HG02970 (cell line): Measurements from ENCODE around the gene PLXNA2.

Source experiments
- ATAC-seq: cut with Tn5 transposase; IDR thresholded peaks from one replicate; pipeline ENCODE4 v1.9.1; 2021; ENCODE audit warnings: mild to moderate bottlenecking, moderate library complexity, moderate number of reproducible peaks; ENCODE audit not compliant: unreplicated experiment, low FRiP score

PLXNA2 gene

GRCh38 chr1:208008534-208008933 is 235.7 kb downstream of the PLXNA2 start:
- ATAC-seq: no peak

- no peak for ATAC-seq
These were observed 236.2 kb downstream of the PLXNA2 start for GRCh38 chr1:208007938-208008342.

- ATAC-seq: no peak
These were observed 236.8 kb downstream of the PLXNA2 start for GRCh38 chr1:208007319-208007937.

- ATAC-seq: no peak
These were observed 237.8 kb downstream of the PLXNA2 start for GRCh38 chr1:208006258-208006920.

- no peak for ATAC-seq
These were observed 239.3 kb downstream of the PLXNA2 start for GRCh38 chr1:208004851-208005250.

DNA sequence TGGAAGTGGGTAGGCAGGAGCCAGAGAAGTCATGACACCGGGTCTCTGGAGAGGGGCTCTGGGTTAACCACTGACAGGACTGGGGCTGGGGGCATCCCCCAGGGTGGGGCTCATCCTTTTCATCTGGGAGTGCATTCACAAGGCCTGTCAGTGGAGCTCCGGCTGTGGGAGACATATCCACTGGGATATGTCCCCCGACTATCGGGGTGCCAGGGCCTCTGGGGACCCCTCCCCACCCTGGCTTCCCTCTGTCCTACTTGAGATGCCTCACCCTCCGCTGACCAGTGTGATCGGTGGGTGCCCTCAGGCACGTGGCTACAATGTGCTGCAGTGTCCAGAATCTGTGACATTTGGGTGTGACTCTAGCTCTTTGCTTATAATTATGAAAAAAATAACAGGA is 240.9 kb downstream of the PLXNA2 start:
- ATAC-seq: no peak

- no peak for ATAC-seq
These were observed 241.5 kb downstream of the PLXNA2 start for GRCh38 chr1:208002672-208003071.

GRCh38 chr1:208002078-208002477 is 242.1 kb downstream of the PLXNA2 start:
- ATAC-seq: no peak

DNA sequence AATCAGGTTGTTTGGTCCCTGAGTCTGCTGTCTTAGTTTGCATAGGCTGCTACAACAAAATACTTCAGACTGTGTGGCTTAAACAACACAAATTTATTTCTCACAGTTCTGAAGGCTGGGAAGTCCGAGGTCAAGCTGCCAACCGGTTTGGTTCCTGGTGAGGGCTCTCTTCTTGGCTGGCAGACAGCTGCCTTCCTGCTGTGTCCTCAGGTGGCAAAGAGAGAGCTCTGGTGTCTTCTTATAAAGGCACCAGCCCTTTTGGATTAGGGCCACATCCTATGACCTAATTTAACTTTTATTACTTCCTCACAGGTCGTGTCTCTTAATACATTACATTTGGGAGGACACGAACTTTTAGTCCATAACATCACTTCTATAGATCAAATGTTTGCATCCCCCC is 243.7 kb downstream of the PLXNA2 start:
- ATAC-seq: no peak

DNA sequence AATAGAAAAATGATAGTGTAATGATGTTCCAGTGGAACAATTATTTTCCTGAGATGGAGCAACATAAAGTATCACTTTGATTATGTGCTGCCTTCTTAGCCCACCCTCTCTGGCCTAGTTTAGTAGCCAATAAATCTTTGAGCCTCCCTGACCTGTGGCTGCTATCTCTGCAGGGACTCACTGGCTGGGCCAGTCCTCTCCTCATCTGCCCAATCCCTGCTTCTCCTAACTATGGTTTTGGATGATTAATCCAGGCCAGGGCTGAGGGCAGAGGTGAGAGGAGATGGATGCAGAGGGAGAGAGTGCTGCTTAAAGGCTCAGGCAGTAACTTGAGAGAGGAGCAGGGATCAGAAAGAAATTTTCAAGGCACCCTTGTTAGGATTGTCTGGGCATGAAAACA is 244.2 kb downstream of the PLXNA2 start:
- no peak for ATAC-seq

DNA sequence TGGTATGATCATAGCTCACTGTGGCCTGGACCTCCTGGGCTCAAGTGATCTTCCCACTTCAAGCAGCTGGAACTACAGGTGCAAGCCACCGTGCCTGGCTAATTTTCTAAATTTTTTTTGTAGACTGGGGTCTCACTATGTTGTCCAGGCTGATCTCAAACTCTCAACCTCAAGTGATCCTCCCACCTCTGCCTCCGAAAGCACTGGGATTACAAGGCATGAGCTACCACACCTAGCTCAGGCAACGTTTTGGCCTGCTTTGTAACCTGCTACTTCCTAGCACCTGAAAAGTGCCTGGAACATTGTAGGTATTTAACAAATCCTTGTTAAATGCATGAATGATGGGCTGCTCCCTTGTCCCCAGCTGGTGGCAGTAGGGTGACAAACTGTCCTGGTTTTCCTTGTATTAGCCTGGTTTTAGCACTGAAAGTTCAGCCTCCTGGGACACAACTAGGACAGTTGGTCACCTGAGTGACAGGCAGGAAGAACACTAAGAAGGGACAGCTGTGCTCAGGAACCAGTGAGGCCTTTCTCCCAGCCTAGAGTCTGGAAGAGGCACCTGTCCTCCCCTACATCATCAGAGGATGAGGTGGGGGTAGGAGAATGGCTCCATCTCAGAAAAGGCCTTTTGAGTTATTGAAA is 244.8 kb downstream of the PLXNA2 start:
- no peak for ATAC-seq

- no peak for ATAC-seq
These were observed 245.5 kb downstream of the PLXNA2 start for GRCh38 chr1:207998691-207999090.

DNA sequence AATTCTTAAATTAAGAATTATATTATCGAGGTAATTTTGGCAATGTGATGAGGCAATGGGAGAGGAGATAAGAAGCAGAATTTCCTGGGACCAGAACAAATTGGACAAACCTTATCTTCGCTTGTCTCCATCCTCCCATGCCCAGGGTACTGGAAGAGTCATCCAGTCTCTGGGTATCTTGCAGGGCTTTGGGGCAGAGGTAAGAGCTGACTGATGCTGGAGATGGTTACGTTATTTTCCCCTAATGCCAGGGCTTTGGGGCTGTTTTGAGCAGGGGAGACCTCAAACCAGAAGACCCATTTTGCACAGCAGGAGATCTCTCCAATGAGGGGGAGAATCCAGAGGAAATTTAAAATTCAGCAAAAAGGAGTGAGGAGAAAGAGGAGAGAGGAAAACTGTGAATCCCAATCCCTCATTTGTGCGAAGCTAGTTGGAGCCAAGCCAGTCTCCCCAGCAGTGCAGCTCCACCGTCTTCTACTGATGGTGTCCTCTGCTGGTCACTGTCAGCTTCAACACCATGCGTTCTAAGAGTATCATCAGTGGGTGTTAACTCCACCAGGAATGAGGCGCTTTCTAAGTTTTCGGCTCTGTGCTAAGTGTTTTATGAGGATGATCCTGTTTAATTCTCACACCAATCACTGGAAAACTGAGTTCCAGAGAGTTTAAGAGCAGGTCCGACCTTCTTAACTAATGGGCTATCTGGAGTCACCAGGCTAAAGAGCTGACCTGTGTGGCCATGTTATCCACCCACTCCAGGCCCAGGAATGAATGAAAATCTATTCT is 246.5 kb downstream of the PLXNA2 start:
- no peak for ATAC-seq

DNA sequence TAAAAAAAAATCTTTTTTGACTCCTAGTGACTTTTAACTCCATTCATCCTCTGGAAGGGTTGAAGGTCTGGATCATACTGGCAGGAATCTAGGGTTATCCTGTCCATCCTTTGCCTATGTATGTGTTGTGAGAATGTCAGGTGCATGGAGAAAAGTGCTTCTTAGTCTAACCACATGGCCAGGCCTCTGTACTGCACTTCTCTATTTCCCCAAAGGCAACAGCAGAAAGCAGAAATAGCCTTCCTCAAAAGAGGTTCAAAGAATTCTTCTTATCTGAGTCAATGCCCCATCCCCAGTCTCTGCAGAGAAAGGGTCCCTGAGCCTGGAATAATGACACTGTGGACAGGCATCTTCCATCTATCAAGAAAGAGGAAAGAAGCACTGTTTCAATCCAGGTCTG is 247.5 kb downstream of the PLXNA2 start:
- ATAC-seq: no peak

DNA sequence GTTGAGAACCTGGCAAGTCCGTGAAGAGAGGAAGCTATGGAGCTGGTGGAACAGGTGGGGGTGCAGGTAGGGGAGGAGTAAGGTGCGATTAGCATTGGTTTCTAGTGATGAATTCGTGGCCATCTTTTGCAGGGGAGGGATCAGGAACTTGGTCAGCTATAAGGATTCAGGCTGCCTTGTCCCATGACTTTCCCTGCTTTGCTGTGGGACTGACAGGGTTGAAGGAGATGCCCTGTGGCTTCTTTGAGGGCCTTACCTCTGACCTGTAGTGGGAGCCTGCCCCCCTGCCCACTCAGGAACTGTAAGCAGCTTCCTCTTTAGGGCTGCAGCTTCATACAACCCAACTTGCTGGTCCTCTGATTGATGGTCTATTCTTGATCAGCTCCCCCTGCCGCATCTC is 248.6 kb downstream of the PLXNA2 start:
- ATAC-seq: no peak

GRCh38 chr1:207993477-207994445 is 250.4 kb downstream of the PLXNA2 start:
- ATAC-seq: no peak

DNA sequence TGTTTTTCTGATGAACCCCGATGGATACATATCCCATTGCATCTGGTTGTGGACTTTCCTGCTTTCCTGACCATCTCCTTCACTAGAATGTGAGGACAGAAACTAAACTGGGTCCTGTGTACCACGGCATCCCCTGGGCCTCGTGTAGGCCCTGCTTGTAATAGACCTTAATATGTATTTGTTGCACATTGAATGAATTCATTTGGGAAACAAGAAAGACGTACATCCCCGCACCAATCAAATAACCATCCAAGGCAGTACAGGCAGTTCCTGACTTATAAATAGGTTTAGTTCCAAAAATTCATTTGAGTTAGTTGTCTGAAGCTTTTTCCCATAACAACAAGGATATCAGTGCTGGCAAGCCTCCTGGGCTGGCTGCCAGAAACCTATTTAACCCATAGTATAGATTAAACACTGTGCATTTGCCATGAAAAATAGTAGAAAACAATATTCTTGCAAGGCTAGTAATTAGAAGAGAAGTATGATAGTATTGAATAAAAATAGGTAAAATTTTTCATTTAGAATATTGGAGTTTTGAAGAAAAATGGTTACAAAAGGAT is 251.4 kb downstream of the PLXNA2 start:
- ATAC-seq: no peak

- no peak for ATAC-seq
These were observed 252.6 kb downstream of the PLXNA2 start for GRCh38 chr1:207991583-207992026.

GRCh38 chr1:207990876-207991582 is 253.2 kb downstream of the PLXNA2 start:
- ATAC-seq: no peak
